ENCODE results near the gene SLC12A1. TPM values are rescaled to one million over a fixed set of nuclear protein-coding genes. Genes with fewer than 3 reads are reported as not detected.

SLC12A1 gene
- total RNA-seq, 2 experiments from 2014 or later: not detected

GRCh38 chr15:48331796-48332641, 125.9 kb downstream of the SLC12A1 start:
- peak; percentile 85 for DNase-seq (ENCODE audit: low spot score)
- H3K36me3 ChIP-seq (ENCODE audit: insufficient read depth, low read length): peaks cover 73% of the 10 kb centered on the region
- 0 out of 2 replicates have a peak overlapping the region, but pooled peaks have one; percentile 17 for H2AFZ ChIP-seq (ENCODE audit: low read length)
- peak overlapping the region; percentile 92 for H3K4me2 ChIP-seq (ENCODE audit: low read length)
- no peaks in the 10 kb centered on the region for H3K9me2 ChIP-seq (ENCODE audit: insufficient read depth, low read length)
- peaks cover 38% of the 10 kb centered on the region for H4K20me1 ChIP-seq (ENCODE audit: insufficient read depth, low read length)
- H3K27ac ChIP-seq (ENCODE audit: low read depth, low read length, poor library complexity, severe bottlenecking): peak overlapping the region; percentile 83
- CTCF ChIA-PET (ENCODE audit: unreplicated experiment): no interaction called here
- POLR2A ChIA-PET: interaction anchor here (0.6 to 1.6 kb wide), 9 partner anchors 9 to 851 kb away, joined by 3 to 6 read pairs (median 3); partner anchors contain the start of gene CEP152
- no peak for TF ChIP-seq CTCF (conservative IDR thresholded peaks at IDR 0.05; ENCODE audit: low read length)
- TF ChIP-seq EZH2phosphoT487 (IDR thresholded peaks at IDR 0.05; ENCODE audit: borderline replicate concordance, low read depth, low read length): no peak
- peak overlapping the region; percentile 81 for H3K4me3 ChIP-seq (ENCODE audit: low read depth, low read length, poor library complexity, severe bottlenecking)
- H3K9me3 ChIP-seq (ENCODE audit: low read length): no peaks in the 10 kb centered on the region
- peaks cover 86% of the 10 kb centered on the region for H3K79me2 ChIP-seq (ENCODE audit: insufficient read depth, low read depth, low read length)
- H3K4me1 ChIP-seq (ENCODE audit: insufficient read depth, low read length, poor library complexity, severe bottlenecking): peaks cover 55% of the 10 kb centered on the region
- BruUV-seq (replicated peaks): no TSS peak
- intact Hi-C loops (cut with micrococcal nuclease; ENCODE audit: unreplicated experiment): loop anchor here (2.0 to 10.0 kb wide), 3 partner anchors 153 to 1293 kb away; partner anchors contain the start of genes CEP152, DTWD1, FAM227B and MYEF2

GRCh38 chr15:48332642-48333034, 126.5 kb downstream of the SLC12A1 start:
- H3K9me3 ChIP-seq (ENCODE audit: low read length): no peaks in the 10 kb centered on the region
- H3K4me3 ChIP-seq (ENCODE audit: low read depth, low read length, poor library complexity, severe bottlenecking): peak overlapping the region; percentile 81
- ChIA-PET CTCF (ENCODE audit: unreplicated experiment) (no interaction called here), POLR2A (interaction anchor here (0.6 to 1.6 kb wide), 7 partner anchors 8 to 850 kb away, joined by 3 to 6 read pairs (median 3); partner anchors contain the start of gene CEP152)
- TSS peak; percentile 68 for BruUV-seq (replicated peaks)
- H3K4me2 ChIP-seq (ENCODE audit: low read length): peak overlapping the region; percentile 92
- H3K27ac ChIP-seq (ENCODE audit: low read depth, low read length, poor library complexity, severe bottlenecking): peak overlapping the region; percentile 83
- peaks cover 78% of the 10 kb centered on the region for H3K36me3 ChIP-seq (ENCODE audit: insufficient read depth, low read length)
- no peak for TF ChIP-seq CTCF (conservative IDR thresholded peaks at IDR 0.05; ENCODE audit: low read length)
- TF ChIP-seq EZH2phosphoT487 (IDR thresholded peaks at IDR 0.05; ENCODE audit: borderline replicate concordance, low read depth, low read length): no peak
- no peaks in the 10 kb centered on the region for H3K9me2 ChIP-seq (ENCODE audit: insufficient read depth, low read length)
- peaks cover 86% of the 10 kb centered on the region for H3K79me2 ChIP-seq (ENCODE audit: insufficient read depth, low read depth, low read length)
- intact Hi-C loops (cut with micrococcal nuclease; ENCODE audit: unreplicated experiment): loop anchor here (5.0 to 10.0 kb wide), 2 partner anchors 480 to 1292 kb away; partner anchors contain the start of genes CEP152, DTWD1 and FAM227B
- H2AFZ ChIP-seq (ENCODE audit: low read length): 0 out of 2 replicates have a peak overlapping the region, but pooled peaks have one; percentile 17
- peaks cover 42% of the 10 kb centered on the region for H4K20me1 ChIP-seq (ENCODE audit: insufficient read depth, low read length)
- peak; percentile 39 for DNase-seq (ENCODE audit: low spot score)
- peaks cover 53% of the 10 kb centered on the region for H3K4me1 ChIP-seq (ENCODE audit: insufficient read depth, low read length, poor library complexity, severe bottlenecking)

Data from OCI-LY7 (cell line).